ENCODE measurements around the gene CEBPZ. TPM values are rescaled to one million over a fixed set of nuclear protein-coding genes. Genes with fewer than 3 reads are reported as not detected.

CEBPZ gene
- total RNA-seq, 4 donors from 2014 or later = 29.5 to 34.9 (median 32.1) TPM

GRCh38 chr2:37188570-37188969 is 42.8 kb downstream of the CEBPZ start, which contains the start of gene SULT6B1:
SULT6B1 (minus strand) TSS chr2:37188670; CDS start chr2:37188640, 30 bp downstream.
- H3K27ac ChIP-seq = no peak within 1 kb of the TSS
- DNase-seq (ENCODE audit: low spot score in 2 of 2) = no peak

DNA sequence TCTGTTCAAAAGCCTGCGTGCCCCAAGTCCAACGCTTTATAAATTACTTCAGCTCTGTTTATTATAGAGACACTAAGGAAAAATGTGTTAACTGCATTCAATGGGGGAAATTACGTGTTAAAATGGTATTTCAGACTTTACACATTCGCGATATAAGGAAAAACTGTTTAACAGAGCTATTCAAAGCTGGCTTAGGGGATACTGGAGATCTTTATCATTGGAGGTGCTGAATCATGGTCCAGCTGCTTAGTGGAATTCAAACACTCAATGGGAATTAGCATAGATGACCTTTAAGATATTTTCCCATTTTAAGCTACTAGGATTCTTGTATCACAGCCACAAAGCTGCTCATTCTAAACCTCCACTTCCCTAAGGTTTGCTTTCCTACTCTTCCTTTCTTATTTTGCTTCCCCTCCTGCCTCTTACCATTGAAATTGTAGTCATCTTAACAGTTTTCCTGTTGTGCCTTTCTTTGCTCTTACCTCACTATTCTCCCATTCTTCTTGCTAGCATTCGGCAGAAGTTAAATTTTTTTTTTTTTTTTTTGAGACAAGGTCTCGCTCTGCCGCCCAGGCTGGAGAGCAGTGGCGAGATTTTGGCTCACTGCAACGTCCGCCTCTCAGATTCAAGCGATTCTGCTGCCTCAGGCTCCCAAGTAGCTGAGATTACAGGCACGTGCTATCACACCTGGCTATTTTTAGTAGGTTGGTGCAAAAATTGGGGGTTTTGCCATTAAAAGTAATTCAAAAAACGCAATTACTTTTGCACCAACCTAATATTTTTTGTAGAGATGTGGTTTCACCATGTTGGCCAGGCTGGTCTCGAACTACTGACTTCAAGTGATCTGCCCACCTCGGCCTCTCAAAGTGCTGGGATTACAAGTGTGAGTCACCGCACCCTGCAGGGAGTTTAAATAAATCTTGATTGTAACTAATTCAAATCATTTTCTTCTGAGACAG is 49.4 kb downstream of the CEBPZ start:
- H3K36me3 ChIP-seq = no peaks in the 10 kb centered on the region
- WGBS = 78% methylated on average over 17 of the region's 17 CpGs
- H3K27ac ChIP-seq = no peak overlapping the region
- H3K4me1 ChIP-seq = no peaks in the 10 kb centered on the region
- H3K9me3 ChIP-seq = no peaks in the 10 kb centered on the region
- no peak overlapping the region for H3K4me3 ChIP-seq
- H3K27me3 ChIP-seq = no peaks in the 10 kb centered on the region
- TF ChIP-seq POLR2AphosphoS5 (IDR thresholded peaks at IDR 0.05) = no peak
- no peak for TF ChIP-seq POLR2A (IDR thresholded peaks at IDR 0.05)
- TF ChIP-seq EP300 (IDR thresholded peaks at IDR 0.05) = no peak
- TF ChIP-seq CTCF (IDR thresholded peaks at IDR 0.05) = no peak
- no peak for DNase-seq (ENCODE audit: low spot score in 2 of 2)

More at GRCh38 chr2:37188570-37188969, 42.8 kb downstream of the CEBPZ start, which contains the start of gene SULT6B1:
- H3K4me1 ChIP-seq = peaks cover 14% of the 10 kb centered on the region
- H3K4me3 ChIP-seq = no peak within 1 kb of the TSS
- H3K36me3 ChIP-seq = no peaks in the 10 kb centered on the region
- no peaks in the 10 kb centered on the region for H3K27me3 ChIP-seq
- TF ChIP-seq CTCF (IDR thresholded peaks at IDR 0.05) (no peak), POLR2AphosphoS5 (IDR thresholded peaks at IDR 0.05) (no peak)
- 95% methylated on average over 2 of the region's 2 CpGs for WGBS
- H3K9me3 ChIP-seq = no peaks in the 10 kb centered on the region

GRCh38 chr2:37180640-37181039 is 50.8 kb downstream of the CEBPZ start:
- Histone ChIP-seq H3K9me3 (no peaks in the 10 kb centered on the region), H3K4me1 (no peaks in the 10 kb centered on the region), H3K4me3 (no peak overlapping the region), H3K27me3 (no peaks in the 10 kb centered on the region), H3K36me3 (no peaks in the 10 kb centered on the region), H3K27ac (no peak overlapping the region)
- no peak for TF ChIP-seq EP300 (IDR thresholded peaks at IDR 0.05)
- TF ChIP-seq POLR2A (IDR thresholded peaks at IDR 0.05) = no peak
- no peak for TF ChIP-seq CTCF (IDR thresholded peaks at IDR 0.05)
- 89% methylated on average over 5 of the region's 5 CpGs for WGBS
- no peak for DNase-seq (ENCODE audit: low spot score in 2 of 2)

DNA sequence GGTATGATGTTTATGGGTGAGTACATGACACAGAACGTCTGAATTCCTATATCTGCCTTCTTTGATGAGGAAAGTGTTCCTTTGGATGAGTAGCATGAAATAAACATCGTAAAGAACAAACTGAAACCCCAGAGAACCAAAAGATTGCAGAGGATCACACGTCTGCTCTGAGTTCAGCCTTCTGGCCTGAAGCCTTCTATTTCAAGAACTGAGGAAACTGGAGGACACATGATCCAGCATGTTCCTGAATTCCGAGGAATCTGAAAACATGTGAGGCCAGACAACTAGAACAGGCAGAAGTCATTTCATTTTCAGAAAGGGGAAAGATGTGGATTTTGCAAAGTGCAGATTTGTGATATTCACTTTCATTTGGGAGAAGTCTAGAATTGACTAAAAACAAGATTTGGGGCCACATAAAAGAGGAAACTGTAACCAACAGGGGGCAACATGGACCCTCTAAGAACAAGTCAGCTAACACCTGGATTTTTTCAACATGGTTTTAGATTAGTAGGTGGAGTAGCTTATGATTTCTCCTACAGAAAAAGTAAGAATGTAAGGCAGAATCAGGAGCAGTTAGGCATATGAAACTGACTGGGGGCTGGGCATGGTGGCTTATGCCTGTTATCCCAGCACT is 51.3 kb downstream of the CEBPZ start:
- H3K36me3 ChIP-seq = no peaks in the 10 kb centered on the region
- H3K27ac ChIP-seq = no peak overlapping the region
- H3K9me3 ChIP-seq = no peaks in the 10 kb centered on the region
- H3K4me3 ChIP-seq = no peak overlapping the region
- no peak for TF ChIP-seq EP300 (IDR thresholded peaks at IDR 0.05)
- no peak for TF ChIP-seq CTCF (IDR thresholded peaks at IDR 0.05)
- no peak for TF ChIP-seq POLR2AphosphoS5 (IDR thresholded peaks at IDR 0.05)
- no peak for TF ChIP-seq POLR2A (IDR thresholded peaks at IDR 0.05)
- H3K4me1 ChIP-seq = no peaks in the 10 kb centered on the region
- DNase-seq (ENCODE audit: low spot score in 2 of 2) = no peak
- WGBS = 30% methylated on average over 4 of the region's 4 CpGs
- H3K27me3 ChIP-seq = no peaks in the 10 kb centered on the region

DNA sequence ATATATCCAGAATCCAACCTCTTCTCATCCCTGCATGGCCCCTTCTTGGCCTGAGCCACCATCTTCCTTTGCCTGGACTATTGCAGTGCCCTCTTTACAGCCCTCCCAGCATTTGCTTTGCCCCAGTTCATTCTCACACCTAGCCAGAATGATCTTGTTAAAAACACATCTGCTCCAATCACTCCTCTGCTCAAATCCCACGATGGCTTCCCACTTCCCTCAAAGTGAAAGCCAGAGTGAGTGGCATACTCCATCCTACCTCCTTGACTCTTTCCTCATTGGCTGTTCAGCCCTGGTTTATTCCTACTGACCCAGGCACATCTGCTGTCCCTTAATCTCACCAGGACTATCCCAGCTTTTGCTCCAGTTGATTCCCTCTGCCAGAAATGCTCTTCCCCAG is 57.7 kb downstream of the CEBPZ start:
- TF ChIP-seq CTCF (IDR thresholded peaks at IDR 0.05) (no peak), EP300 (IDR thresholded peaks at IDR 0.05) (no peak), POLR2A (IDR thresholded peaks at IDR 0.05) (no peak), POLR2AphosphoS5 (IDR thresholded peaks at IDR 0.05) (no peak)
- no peaks in the 10 kb centered on the region for H3K4me1 ChIP-seq
- DNase-seq (ENCODE audit: low spot score in 2 of 2) = no peak
- 95% methylated on average over 1 of the region's 1 CpG for WGBS
- H3K9me3 ChIP-seq = no peaks in the 10 kb centered on the region
- no peaks in the 10 kb centered on the region for H3K36me3 ChIP-seq
- no peak overlapping the region for H3K4me3 ChIP-seq
- H3K27me3 ChIP-seq = no peaks in the 10 kb centered on the region
- H3K27ac ChIP-seq = no peak overlapping the region

Data from suprapubic skin (tissue), 4 donors.